Cardiac muscle cell (in vitro differentiated cells and primary cell): ENCODE data around the gene UBQLNL. TPM values are rescaled to one million over a fixed set of nuclear protein-coding genes. Genes with fewer than 3 reads are reported as not detected.
A peak's percentile ranks its signal among the peaks of the same experiment; 100 is the strongest.

Source experiments
- DNase-seq, 2 donors: peaks; one replicate each; pipeline versions ENCODE4 v3.0.0 to v3.0.0-alpha.2; 2010 to 2017; ENCODE audit warnings: low read depth in 1 of 2, low spot score in 1 of 2
- H3K27ac ChIP-seq: fragments of 200-600 bp; sonication (generic); 2 replicates; pipeline ENCODE4 v1.5.1; 2016
- H3K27me3 ChIP-seq: fragments of 200-600 bp; sonication (generic); 2 replicates; pipeline ENCODE4 v1.6.0; 2016; ENCODE audit warnings: control low read depth
- H3K36me3 ChIP-seq: fragments of 200-600 bp; sonication (generic); 2 replicates; pipeline ENCODE4 v1.5.1; 2016; ENCODE audit warnings: control low read depth
- H3K4me1 ChIP-seq: fragments of 200-600 bp; sonication (generic); 2 replicates; pipeline ENCODE4 v1.8.1; 2017; ENCODE audit warnings: low read depth, mild to moderate bottlenecking, mixed run types
- H3K4me3 ChIP-seq: fragments of 200-600 bp; sonication (generic); 2 replicates; pipeline ENCODE4 v1.5.1; 2016; ENCODE audit warnings: mild to moderate bottlenecking
- H3K9me3 ChIP-seq: fragments of 200-600 bp; sonication (generic); 2 replicates; pipeline ENCODE4 v1.5.1; 2017; ENCODE audit warnings: low read depth, mild to moderate bottlenecking, control low read depth
- CTCF ChIP-seq: IDR thresholded peaks from 2 replicates; pipeline ENCODE4 v1.5.1; 2012; ENCODE audit warnings: low read depth, mild to moderate bottlenecking, low read length
- polyA plus RNA-seq: library from polyadenylated mRNA; unstranded; fragments of >200 nt; fragmentation: Nextera tagmentation; extraction: Ambion mirVana; gene quantifications from 2 replicates; pipeline ENCODE4 v1.2.1, GENCODE V29; 2016
- total RNA-seq: library from RNA; depleted of rRNA; stranded (reverse); fragments of >200 nt; gene quantifications from 2 replicates; pipeline ENCODE4 v1.2.3, GENCODE V29; 2016

Gene UBQLNL, protein sequence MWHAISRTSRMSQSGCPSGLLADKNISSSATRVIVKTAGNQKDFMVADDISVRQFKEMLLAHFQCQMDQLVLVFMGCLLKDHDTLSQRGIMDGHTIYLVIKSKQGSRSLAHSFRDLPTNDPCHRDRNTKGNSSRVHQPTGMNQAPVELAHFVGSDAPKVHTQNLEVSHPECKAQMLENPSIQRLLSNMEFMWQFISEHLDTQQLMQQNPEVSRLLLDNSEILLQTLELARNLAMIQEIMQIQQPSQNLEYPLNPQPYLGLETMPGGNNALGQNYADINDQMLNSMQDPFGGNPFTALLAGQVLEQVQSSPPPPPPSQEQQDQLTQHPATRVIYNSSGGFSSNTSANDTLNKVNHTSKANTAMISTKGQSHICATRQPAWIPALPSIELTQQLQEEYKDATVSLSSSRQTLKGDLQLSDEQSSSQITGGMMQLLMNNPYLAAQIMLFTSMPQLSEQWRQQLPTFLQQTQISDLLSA
- 0.92 and 3.4 TPM in 2 replicates for total RNA-seq
- polyA plus RNA-seq, result 2.1 and 2.4 TPM in 2 replicates

- H3K27ac ChIP-seq, result no peak within 1 kb of the TSS
- no peaks in the 10 kb centered on the region for H3K27me3 ChIP-seq
- H3K36me3 ChIP-seq, result no peaks in the 10 kb centered on the region
- no peak for TF ChIP-seq CTCF
- no peak within 1 kb of the TSS for H3K4me3 ChIP-seq
- no peak for DNase-seq
- no peaks in the 10 kb centered on the region for H3K9me3 ChIP-seq
- H3K4me1 ChIP-seq, result no peaks in the 10 kb centered on the region
Observed at GRCh38 chr11:5516599-5516998, at the start of gene UBQLNL. UBQLNL (minus strand) TSS chr11:5516699; CDS start chr11:5516441, 258 bp downstream.

GRCh38 chr11:5564259-5565019, 47.9 kb upstream of the UBQLNL start:
- H3K27ac ChIP-seq, result no peak overlapping the region

DNA sequence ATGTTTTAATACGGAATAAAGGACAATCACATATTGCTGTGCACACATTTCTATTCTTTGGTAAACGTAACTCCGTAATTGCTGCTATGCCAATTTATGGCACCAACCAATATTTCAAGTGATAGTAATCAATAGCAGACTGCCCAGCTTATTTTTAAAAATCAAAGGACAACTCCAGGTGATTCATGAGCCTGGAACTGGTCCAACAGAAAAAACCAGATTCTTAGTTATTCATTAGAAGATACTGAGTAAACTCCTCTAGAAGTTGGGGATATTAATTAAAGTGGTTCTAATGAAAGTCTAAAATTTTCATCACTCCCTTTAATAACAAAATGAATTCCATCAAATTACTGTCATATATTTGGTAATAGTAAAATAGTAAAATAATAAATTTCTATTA, 41.3 kb upstream of the UBQLNL start:
- no peak for DNase-seq
- H3K27ac ChIP-seq, result no peak overlapping the region
- no peaks in the 10 kb centered on the region for H3K4me1 ChIP-seq
- H3K27me3 ChIP-seq, result no peaks in the 10 kb centered on the region
- H3K4me3 ChIP-seq, result no peak overlapping the region
- H3K36me3 ChIP-seq, result no peaks in the 10 kb centered on the region
- no peak for TF ChIP-seq CTCF
- no peaks in the 10 kb centered on the region for H3K9me3 ChIP-seq

More at GRCh38 chr11:5564259-5565019, 47.9 kb upstream of the UBQLNL start:
- H3K4me1 ChIP-seq, result no peaks in the 10 kb centered on the region
- no peaks in the 10 kb centered on the region for H3K36me3 ChIP-seq
- H3K9me3 ChIP-seq, result no peaks in the 10 kb centered on the region
- DNase-seq, result no peak
- H3K4me3 ChIP-seq, result no peak overlapping the region
- no peak for TF ChIP-seq CTCF
- H3K27me3 ChIP-seq, result no peaks in the 10 kb centered on the region

DNA sequence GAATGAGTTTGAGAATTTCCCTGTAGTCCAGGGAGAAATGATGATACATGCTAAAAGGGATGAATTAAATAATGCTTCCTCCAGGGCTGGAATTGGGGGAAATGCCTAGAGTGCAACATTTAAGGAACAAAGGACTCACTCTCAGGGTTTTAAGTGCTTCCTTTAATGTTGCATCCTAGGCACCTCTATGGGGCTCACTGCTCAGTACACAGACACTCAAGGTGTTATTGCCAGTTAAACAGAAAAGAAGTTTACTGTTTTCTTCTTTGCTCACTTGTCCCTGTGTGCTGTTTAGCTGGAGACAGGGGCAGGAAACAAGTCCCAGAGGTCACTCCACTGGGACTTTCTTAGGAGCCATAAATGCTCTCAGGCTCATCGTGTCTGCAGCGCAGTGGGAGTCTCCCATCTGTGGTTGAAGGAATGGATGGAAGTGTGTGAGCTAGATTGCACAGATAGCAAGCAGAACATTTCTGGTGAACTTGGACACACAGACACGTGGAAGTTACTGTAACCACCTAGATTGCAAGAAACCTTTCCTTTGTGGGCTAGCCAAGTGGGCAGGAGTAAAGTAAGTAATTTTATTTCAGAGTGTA, 40.2 kb upstream of the UBQLNL start:
- no peak for DNase-seq
- H3K27me3 ChIP-seq, result no peaks in the 10 kb centered on the region
- H3K4me3 ChIP-seq, result no peak overlapping the region
- no peak overlapping the region for H3K27ac ChIP-seq
- TF ChIP-seq CTCF, result no peak
- H3K4me1 ChIP-seq, result no peaks in the 10 kb centered on the region
- H3K36me3 ChIP-seq, result no peaks in the 10 kb centered on the region
- H3K9me3 ChIP-seq, result no peaks in the 10 kb centered on the region

- no peak for DNase-seq
- Histone ChIP-seq H3K9me3 (no peaks in the 10 kb centered on the region), H3K27ac (no peak overlapping the region), H3K36me3 (no peaks in the 10 kb centered on the region), H3K4me3 (no peak overlapping the region), H3K27me3 (no peaks in the 10 kb centered on the region), H3K4me1 (no peaks in the 10 kb centered on the region)
- peak; percentile 10 for TF ChIP-seq CTCF
Observed at GRCh38 chr11:5553343-5553742, 36.8 kb upstream of the UBQLNL start.
